Measurements from ENCODE around the gene SLC66A2.

DNA sequence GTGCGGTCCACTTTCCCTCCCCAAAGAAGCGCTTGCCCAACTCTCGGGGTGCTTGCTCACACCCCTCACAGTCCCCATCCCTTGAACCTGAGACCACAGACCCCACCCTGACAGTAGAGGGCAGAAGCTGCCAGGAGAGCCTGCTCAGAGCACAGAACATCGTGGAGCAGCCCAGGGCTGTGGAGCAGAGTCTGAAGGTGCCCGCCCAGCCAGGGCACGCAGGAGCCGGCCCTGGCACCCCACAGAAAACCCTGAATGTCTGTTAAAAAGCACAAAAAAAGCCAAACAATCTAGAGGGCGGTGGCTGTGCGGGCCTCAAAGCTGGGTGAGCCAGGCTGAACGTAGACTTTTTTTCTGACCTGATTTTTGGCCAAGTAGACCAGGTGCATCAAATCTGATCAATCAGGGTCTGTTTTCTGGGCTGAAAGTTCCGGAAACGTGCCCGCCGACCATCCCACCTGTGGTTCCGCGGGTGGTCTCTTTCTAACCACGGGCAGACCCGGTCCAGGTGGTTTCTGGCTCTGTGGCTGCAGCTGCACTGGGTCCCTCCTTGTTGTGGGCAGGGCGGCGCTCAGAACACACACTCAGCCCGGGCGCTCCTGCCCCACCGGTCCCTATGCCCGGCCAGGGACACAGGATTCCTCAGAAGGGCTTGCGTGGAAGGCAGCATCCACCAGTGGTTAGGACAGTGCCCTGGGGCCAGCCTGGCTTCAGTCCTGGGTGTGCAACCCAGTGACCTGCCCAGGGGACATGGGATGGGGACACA lies 66.3 kb downstream of the SLC66A2 start:
- TF ChIP-seq, protein P1, sequence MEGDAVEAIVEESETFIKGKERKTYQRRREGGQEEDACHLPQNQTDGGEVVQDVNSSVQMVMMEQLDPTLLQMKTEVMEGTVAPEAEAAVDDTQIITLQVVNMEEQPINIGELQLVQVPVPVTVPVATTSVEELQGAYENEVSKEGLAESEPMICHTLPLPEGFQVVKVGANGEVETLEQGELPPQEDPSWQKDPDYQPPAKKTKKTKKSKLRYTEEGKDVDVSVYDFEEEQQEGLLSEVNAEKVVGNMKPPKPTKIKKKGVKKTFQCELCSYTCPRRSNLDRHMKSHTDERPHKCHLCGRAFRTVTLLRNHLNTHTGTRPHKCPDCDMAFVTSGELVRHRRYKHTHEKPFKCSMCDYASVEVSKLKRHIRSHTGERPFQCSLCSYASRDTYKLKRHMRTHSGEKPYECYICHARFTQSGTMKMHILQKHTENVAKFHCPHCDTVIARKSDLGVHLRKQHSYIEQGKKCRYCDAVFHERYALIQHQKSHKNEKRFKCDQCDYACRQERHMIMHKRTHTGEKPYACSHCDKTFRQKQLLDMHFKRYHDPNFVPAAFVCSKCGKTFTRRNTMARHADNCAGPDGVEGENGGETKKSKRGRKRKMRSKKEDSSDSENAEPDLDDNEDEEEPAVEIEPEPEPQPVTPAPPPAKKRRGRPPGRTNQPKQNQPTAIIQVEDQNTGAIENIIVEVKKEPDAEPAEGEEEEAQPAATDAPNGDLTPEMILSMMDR (IDR thresholded peaks at IDR 0.05), result no peak
- TF ChIP-seq POLR2A (IDR thresholded peaks at IDR 0.05) (no peak), POLR2AphosphoS5 (IDR thresholded peaks at IDR 0.05) (no peak), EP300 (IDR thresholded peaks at IDR 0.05; ENCODE audit: low read depth) (no peak)

Measured in transverse colon (tissue), 4 donors.